ENCODE results near the gene BNC1.

DNA sequence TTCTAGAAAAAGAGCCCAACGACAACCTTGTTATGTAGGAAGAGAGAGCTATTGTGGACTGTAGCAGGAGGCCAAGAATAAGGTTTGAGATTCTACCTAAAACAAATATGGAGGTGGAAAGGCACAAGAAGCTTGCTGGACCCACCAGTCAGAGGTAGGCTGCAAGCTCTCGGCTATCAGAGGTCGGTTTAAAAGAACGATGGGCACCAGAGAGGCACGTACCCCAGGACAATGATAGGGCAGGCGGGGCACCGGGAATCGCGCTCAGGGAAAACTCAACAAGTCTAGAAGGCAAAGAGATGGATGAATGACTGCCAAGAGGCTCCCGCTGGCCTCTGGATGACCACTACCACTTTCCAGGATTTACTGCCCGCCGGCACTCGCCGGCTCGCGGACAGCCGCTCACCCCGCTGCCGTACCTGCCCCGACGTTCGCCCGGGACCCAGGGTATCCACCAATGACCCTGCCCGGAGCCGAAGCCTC, 77.9 kb downstream of the BNC1 start:
- TF ChIP-seq CTCF (IDR thresholded peaks at IDR 0.05) (no peak), ZFX (IDR thresholded peaks at IDR 0.05; ENCODE audit: borderline replicate concordance) (no peak)
